Measurements from ENCODE around the gene TLNRD1. TPM values are rescaled to one million over a fixed set of nuclear protein-coding genes. Genes with fewer than 3 reads are reported as not detected.

TLNRD1 gene
- total RNA-seq, 8 experiments from 2014 or later: 4.3 to 9.9 (median 6.1) TPM

- WGBS, 10 experiments: 40 to 100% (median 84%) methylated on average over 1 to 2 of the region's 2 CpGs
- Histone ChIP-seq H3K27ac (no peak overlapping the region), H3K4me3 (no peak overlapping the region), H3K4me1 (replicated peaks in 1 of 2) (peaks cover 2 to 10% of the 10 kb centered on the region in 2 donors)
- ATAC-seq (replicated peaks in 6 of 8): no peak
- in situ Hi-C loops (cut with MboI; ENCODE audit: low pct_unique_long_range_greater_than_20kb in 2 of 9, low sequenced_read_pairs in 9 of 9, unreplicated experiment in 9 of 9): loop anchor here in 3 of 9 experiments (25.0 kb wide), 2 partner anchors 130 to 280 kb away; no protein-coding TSS in a partner anchor
Measured at GRCh38 chr15:80982205-80982604, 18.5 kb upstream of the TLNRD1 start.

DNA sequence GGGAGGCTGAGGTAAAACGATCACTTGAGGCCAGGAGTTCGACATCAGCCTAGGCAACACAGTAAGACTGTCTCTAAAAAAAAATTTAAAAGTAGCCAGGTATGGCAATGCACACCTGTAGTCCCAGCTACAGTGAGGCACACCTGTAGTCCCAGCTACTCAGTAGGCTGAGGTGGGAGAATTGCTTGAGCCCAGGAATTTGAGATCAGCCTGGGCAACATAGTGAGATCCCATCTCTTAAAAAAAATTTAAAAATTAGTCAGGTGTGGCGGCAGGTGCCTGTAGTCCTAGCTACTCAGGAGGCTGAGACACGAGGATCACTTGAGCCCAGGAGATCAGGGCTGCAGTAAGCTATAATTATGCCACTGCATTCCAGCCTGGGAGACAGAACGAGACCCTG lies 17.9 kb upstream of the TLNRD1 start:
- 80 to 100% (median 96%) methylated on average over 1 to 4 of the region's 5 CpGs; no CpG with 5 or more reads in 2 of the 10 experiments for WGBS, 10 experiments
- in situ Hi-C loops (cut with MboI; ENCODE audit: low pct_unique_long_range_greater_than_20kb in 2 of 9, low sequenced_read_pairs in 9 of 9, unreplicated experiment in 9 of 9): loop anchor here in 3 of 9 experiments (25.0 kb wide), 2 partner anchors 129 to 279 kb away; no protein-coding TSS in a partner anchor
- H3K4me3 ChIP-seq: no peak overlapping the region
- no peak for ATAC-seq (replicated peaks in 6 of 8)
- H3K27ac ChIP-seq: no peak overlapping the region
- peaks cover 2 to 10% of the 10 kb centered on the region in 2 donors for H3K4me1 ChIP-seq (replicated peaks in 1 of 2)

DNA sequence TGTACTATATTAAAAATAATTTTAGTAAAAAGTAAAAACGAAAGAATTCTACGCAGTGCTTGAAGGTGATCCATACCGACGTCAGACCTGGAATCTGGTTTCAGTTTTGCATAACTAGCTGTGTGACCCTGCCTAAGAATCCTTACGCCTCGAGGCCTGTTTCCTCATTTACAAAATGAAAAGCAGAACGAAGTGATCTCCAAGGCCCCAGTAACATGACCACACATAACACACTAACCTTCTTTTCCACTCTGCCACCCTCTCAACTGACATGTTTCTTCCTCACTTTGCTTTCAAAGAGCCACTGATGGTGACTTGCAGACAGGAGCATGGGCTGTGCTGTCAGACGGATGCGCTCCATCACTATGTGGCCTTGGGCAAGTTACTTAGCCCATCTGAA lies 15.9 kb upstream of the TLNRD1 start:
- peaks cover 10 to 18% of the 10 kb centered on the region in 2 donors for H3K4me1 ChIP-seq (replicated peaks in 1 of 2)
- peak in 3 of 8 experiments; percentile 17 to 39 (median 27) for ATAC-seq (replicated peaks in 6 of 8)
- in situ Hi-C loops (cut with MboI; ENCODE audit: low pct_unique_long_range_greater_than_20kb in 2 of 9, low sequenced_read_pairs in 9 of 9, unreplicated experiment in 9 of 9): loop anchor here in 3 of 9 experiments (25.0 kb wide), 2 partner anchors 127 to 277 kb away; no protein-coding TSS in a partner anchor
- WGBS, 10 experiments: 25 to 100% (median 84%) methylated on average over 2 to 9 of the region's 9 CpGs
- no peak overlapping the region for H3K4me3 ChIP-seq
- H3K27ac ChIP-seq: no peak overlapping the region

GRCh38 chr15:80985981-80986380 lies 14.7 kb upstream of the TLNRD1 start:
- H3K4me1 ChIP-seq (replicated peaks in 1 of 2): peaks cover 10 to 18% of the 10 kb centered on the region in 2 donors
- H3K27ac ChIP-seq: no peak overlapping the region
- peak in 1 of 8 experiments; percentile 29 for ATAC-seq (replicated peaks in 6 of 8)
- no peak overlapping the region for H3K4me3 ChIP-seq
- in situ Hi-C loops (cut with MboI; ENCODE audit: low pct_unique_long_range_greater_than_20kb in 2 of 9, low sequenced_read_pairs in 9 of 9, unreplicated experiment in 9 of 9): loop anchor here in 3 of 9 experiments (25.0 kb wide), 2 partner anchors 126 to 276 kb away; no protein-coding TSS in a partner anchor
- 0 to 96% (median 90%) methylated on average over 2 to 5 of the region's 5 CpGs; no CpG with 5 or more reads in 1 of the 10 experiments for WGBS, 10 experiments

- H3K27ac ChIP-seq: no peak overlapping the region
- in situ Hi-C loops (cut with MboI; ENCODE audit: low pct_unique_long_range_greater_than_20kb in 2 of 9, low sequenced_read_pairs in 9 of 9, unreplicated experiment in 9 of 9): loop anchor here in 3 of 9 experiments (25.0 kb wide), 2 partner anchors 126 to 276 kb away; no protein-coding TSS in a partner anchor
- H3K4me1 ChIP-seq (replicated peaks in 1 of 2): peaks cover 10 to 18% of the 10 kb centered on the region in 2 donors
- peak in 1 of 8 experiments; percentile 55 for ATAC-seq (replicated peaks in 6 of 8)
- WGBS, 10 experiments: 0 to 100% (median 95%) methylated on average over 1 of the region's 1 CpG; no CpG with 5 or more reads in 4 of the 10 experiments
- no peak overlapping the region for H3K4me3 ChIP-seq
Measured at GRCh38 chr15:80986487-80986886, 14.2 kb upstream of the TLNRD1 start.

- no peak overlapping the region for H3K27ac ChIP-seq
- peak overlapping the region; percentile 81 to 99 (median 85) for H3K4me3 ChIP-seq
- no peak for ATAC-seq (replicated peaks in 6 of 8)
- in situ Hi-C loops (cut with MboI; ENCODE audit: low pct_unique_long_range_greater_than_20kb in 2 of 9, low sequenced_read_pairs in 9 of 9, unreplicated experiment in 9 of 9): loop anchor here in 3 of 9 experiments (25.0 kb wide), 2 partner anchors 124 to 274 kb away; no protein-coding TSS in a partner anchor
- 24 to 80% (median 48%) methylated on average over 2 to 8 of the region's 8 CpGs for WGBS, 10 experiments
- H3K4me1 ChIP-seq (replicated peaks in 1 of 2): peaks cover 10 to 18% of the 10 kb centered on the region in 2 donors
Measured at GRCh38 chr15:80988148-80988796, 12.5 kb upstream of the TLNRD1 start.

DNA sequence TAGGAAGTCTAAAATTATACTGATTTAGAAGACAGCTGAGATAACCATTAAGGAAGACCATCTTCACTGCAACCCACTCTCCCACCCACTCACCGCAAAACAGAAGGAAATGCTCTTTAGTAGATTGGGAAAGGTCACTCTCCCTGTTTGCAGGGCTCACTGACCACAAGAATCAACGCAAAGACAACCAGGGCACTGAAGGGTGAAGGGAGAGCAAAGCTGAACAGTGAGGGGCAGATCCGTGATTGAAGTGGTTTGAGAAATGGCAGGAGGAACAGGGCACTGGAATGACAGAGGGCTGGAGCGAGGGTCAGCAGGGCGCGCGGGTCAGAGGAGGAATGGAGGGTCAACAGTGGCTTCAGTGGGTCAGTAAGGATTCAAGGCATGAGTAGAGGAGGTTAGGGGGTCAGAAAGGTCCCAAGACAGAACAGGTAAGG lies 11.6 kb upstream of the TLNRD1 start:
- 0 to 4% (median 0%) methylated on average over 1 to 5 of the region's 7 CpGs; no CpG with 5 or more reads in 4 of the 10 experiments for WGBS, 10 experiments
- ATAC-seq (replicated peaks in 6 of 8): peak in 3 of 8 experiments; percentile 18 to 23 (median 22)
- in situ Hi-C loops (cut with MboI; ENCODE audit: low pct_unique_long_range_greater_than_20kb in 2 of 9, low sequenced_read_pairs in 9 of 9, unreplicated experiment in 9 of 9): loop anchor here in 3 of 9 experiments (25.0 kb wide), 2 partner anchors 123 to 273 kb away; no protein-coding TSS in a partner anchor
- Histone ChIP-seq H3K27ac (peak overlapping the region; percentile 81 to 90), H3K4me1 (replicated peaks in 1 of 2) (peaks cover 10 to 18% of the 10 kb centered on the region in 2 donors), H3K4me3 (peak overlapping the region; percentile 81 to 99 (median 85))

GRCh38 chr15:80989518-80990478 lies 10.9 kb upstream of the TLNRD1 start, which contains the start of gene MESD:
MESD (minus strand) TSS chr15:80989819; CDS start chr15:80989791, 28 bp downstream.
- peak within 1 kb of the TSS; percentile 81 to 90 for H3K27ac ChIP-seq
- in situ Hi-C loops (cut with MboI; ENCODE audit: low pct_unique_long_range_greater_than_20kb in 2 of 9, low sequenced_read_pairs in 9 of 9, unreplicated experiment in 9 of 9): loop anchor here in 4 of 9 experiments (10.0 to 25.0 kb wide), 3 partner anchors 123 to 275 kb away; no protein-coding TSS in a partner anchor
- WGBS, 10 experiments: 0 to 21% (median 5%) methylated on average over 1 to 10 of the region's 63 CpGs
- H3K4me3 ChIP-seq: peak within 1 kb of the TSS; percentile 81 to 99 (median 85)
- peak; percentile 65 to 99 (median 98) for ATAC-seq (replicated peaks in 6 of 8)
- H3K4me1 ChIP-seq (replicated peaks in 1 of 2): peaks cover 10 to 18% of the 10 kb centered on the region in 2 donors

DNA sequence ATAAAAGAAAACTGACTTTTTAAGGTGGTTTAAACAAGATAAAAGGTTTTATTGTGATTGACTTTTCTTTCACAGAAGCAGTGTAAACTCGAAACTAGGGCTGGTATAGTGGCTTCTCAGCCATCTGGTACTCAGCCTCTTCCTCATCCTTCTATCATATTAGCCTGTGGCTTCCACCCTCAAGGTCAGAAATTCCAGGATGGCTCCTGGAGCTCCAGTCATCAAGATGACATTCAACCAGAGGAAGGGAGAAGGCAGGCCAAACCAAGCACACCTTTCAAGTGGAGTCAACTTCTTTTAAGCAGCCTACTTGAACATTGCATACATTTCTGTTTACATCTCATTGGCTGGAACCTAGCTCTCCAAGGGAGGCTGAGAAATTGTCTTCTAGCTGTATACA lies 9.8 kb upstream of the TLNRD1 start:
- in situ Hi-C loops (cut with MboI; ENCODE audit: low pct_unique_long_range_greater_than_20kb in 2 of 9, low sequenced_read_pairs in 9 of 9, unreplicated experiment in 9 of 9): loop anchor here in 4 of 9 experiments (10.0 to 25.0 kb wide), 3 partner anchors 121 to 274 kb away; no protein-coding TSS in a partner anchor
- no peak overlapping the region for H3K27ac ChIP-seq
- ATAC-seq (replicated peaks in 6 of 8): peak in 1 of 8 experiments; percentile 1
- no peak overlapping the region for H3K4me3 ChIP-seq
- peaks cover 10 to 18% of the 10 kb centered on the region in 2 donors for H3K4me1 ChIP-seq (replicated peaks in 1 of 2)
- 40 to 82% (median 71%) methylated on average over 1 of the region's 1 CpG; no CpG with 5 or more reads in 3 of the 10 experiments for WGBS, 10 experiments

- H3K4me1 ChIP-seq (replicated peaks in 1 of 2): peaks cover 10 to 15% of the 10 kb centered on the region in 2 donors
- WGBS, 10 experiments: 0 to 78% (median 33%) methylated on average over 1 to 5 of the region's 5 CpGs
- no peak overlapping the region for H3K4me3 ChIP-seq
- ATAC-seq (replicated peaks in 6 of 8): peak in 3 of 8 experiments; percentile 65 to 67 (median 67)
- in situ Hi-C loops (cut with MboI; ENCODE audit: low pct_unique_long_range_greater_than_20kb in 2 of 9, low sequenced_read_pairs in 9 of 9, unreplicated experiment in 9 of 9): loop anchor here in 4 of 9 experiments (10.0 to 25.0 kb wide), 3 partner anchors 121 to 273 kb away; no protein-coding TSS in a partner anchor
- H3K27ac ChIP-seq: no peak overlapping the region
Measured at GRCh38 chr15:80991421-80991820, 9.3 kb upstream of the TLNRD1 start.

DNA sequence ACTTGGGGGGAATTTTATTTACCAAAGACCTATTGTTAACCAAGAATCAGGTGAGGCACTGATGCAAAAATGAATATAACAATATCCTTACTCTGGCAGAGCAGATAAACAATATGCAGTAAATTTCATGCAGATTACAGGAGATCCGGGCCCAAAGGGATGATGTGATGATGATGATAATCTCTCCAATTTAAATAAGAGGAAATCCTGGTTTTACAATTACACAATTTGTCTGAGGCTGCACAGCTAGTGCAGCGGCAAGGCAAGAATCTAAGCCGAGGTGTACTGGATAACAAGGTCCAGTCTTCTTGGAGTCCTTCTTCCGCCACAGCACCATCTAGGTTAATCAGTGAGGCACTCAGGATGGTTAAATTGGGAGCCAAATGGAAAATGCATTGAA lies 8.7 kb upstream of the TLNRD1 start:
- WGBS, 10 experiments: 20 to 100% (median 67%) methylated on average over 2 to 4 of the region's 4 CpGs; no CpG with 5 or more reads in 2 of the 10 experiments
- no peak overlapping the region for H3K27ac ChIP-seq
- in situ Hi-C loops (cut with MboI; ENCODE audit: low pct_unique_long_range_greater_than_20kb in 2 of 9, low sequenced_read_pairs in 9 of 9, unreplicated experiment in 9 of 9): loop anchor here in 4 of 9 experiments (10.0 to 25.0 kb wide), 3 partner anchors 120 to 273 kb away; no protein-coding TSS in a partner anchor
- ATAC-seq (replicated peaks in 6 of 8): peak in 2 of 8 experiments; percentile 1 to 5
- H3K4me3 ChIP-seq: no peak overlapping the region
- peaks cover 9 to 10% of the 10 kb centered on the region in 2 donors for H3K4me1 ChIP-seq (replicated peaks in 1 of 2)

- H3K4me3 ChIP-seq: no peak overlapping the region
- no peak overlapping the region for H3K27ac ChIP-seq
- in situ Hi-C loops (cut with MboI; ENCODE audit: low pct_unique_long_range_greater_than_20kb in 2 of 9, low sequenced_read_pairs in 9 of 9, unreplicated experiment in 9 of 9): loop anchor here in 4 of 9 experiments (10.0 to 25.0 kb wide), 3 partner anchors 120 to 272 kb away; no protein-coding TSS in a partner anchor
- peaks cover 9 to 10% of the 10 kb centered on the region in 2 donors for H3K4me1 ChIP-seq (replicated peaks in 1 of 2)
- no peak for ATAC-seq (replicated peaks in 6 of 8)
- 50 to 100% (median 90%) methylated on average over 1 of the region's 1 CpG; no CpG with 5 or more reads in 6 of the 10 experiments for WGBS, 10 experiments
Measured at GRCh38 chr15:80992441-80992840, 8.3 kb upstream of the TLNRD1 start.

Data from motor neuron (in vitro differentiated cells).